NCI-H526 treated with DMSO at 0.1 percent for 48 hours (cell line): Measurements from ENCODE around the gene SGTA.

ENCODE experiments used
- DNase-seq: peaks from one replicate; lab custom pipeline; 2025; lab: John Stamatoyannopoulos, UW

SGTA gene

GRCh38 chr19:2750808-2751437, 32.1 kb downstream of the SGTA start:
- DNase-seq: no peak

GRCh38 chr19:2747349-2747748, 35.7 kb downstream of the SGTA start:
- DNase-seq: no peak

DNA sequence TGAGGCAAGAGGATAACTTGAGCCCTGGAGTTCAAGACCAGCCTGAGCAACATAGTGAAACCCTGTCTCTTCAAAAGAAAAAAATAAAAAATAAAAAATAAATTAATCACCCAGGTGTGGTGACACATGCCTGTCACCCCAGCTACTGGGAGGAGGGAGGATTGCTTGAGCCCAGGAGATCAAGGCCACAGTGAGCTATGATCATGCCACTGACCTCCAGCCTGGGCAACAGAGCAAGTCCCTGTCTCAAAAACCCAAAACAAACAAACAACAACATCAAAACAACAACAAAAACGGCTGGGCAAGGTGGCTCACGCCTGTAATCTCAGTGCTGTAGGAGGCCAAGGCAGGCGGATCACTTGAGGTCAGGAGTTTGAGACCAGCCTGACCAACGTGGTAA, 39.0 kb downstream of the SGTA start:
- no peak for DNase-seq

- DNase-seq: no peak
Observed at GRCh38 chr19:2743099-2743498, 40.0 kb downstream of the SGTA start.

DNA sequence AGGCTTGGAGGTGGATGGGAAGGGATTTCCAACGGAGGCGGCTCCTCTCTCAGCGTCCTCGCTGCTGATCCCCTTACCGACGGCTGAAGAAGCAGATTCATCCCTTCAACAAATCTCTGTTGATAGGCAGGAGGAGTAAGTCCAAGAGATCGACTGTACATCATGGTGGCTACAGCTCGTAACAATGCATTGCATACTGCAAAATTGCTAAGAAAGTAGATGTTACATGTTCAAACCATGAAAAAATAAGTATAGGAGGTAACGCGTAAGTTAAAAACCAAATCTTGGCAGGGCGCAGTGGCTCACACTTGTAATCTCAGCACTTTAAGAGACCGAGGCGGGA, 42.8 kb downstream of the SGTA start:
- no peak for DNase-seq

- DNase-seq: peak; percentile 79
Observed at GRCh38 chr19:2739602-2740313, 43.3 kb downstream of the SGTA start, which contains the start of gene SLC39A3. Gene SLC39A3 (minus strand): TSS chr19:2740017. CDS start chr19:2737257, 2,760 bp downstream.

DNA sequence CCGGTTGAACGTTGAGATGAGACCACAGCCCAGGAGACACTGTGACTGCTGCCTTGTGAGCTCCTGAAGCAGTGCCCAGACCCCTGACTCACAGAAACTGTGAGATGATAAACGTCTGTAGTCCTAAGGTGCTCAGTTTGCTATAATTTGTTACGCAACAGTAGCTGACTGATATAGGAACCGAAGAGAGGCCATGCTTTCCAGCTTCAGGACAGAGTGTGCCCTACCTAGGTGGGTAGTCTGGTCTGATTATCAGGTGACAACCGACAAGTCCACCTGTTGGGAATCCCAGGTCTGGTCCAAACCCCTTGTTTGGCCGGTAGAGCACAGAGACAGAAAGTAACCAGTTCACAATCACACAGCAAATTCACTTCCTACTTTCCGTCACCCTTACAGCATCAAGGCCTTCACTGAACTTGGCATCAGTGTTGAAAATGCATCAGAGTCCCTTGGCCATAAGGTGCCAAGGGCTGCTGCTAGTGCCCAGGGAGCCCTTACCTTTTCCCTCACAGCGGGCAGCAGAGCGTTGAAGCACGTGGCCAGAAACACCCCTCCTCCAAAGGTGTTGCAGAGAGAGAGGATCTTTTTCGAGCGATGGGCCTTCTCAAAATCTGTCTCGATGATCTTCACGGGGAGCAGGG, 46.4 kb downstream of the SGTA start:
- no peak for DNase-seq

- DNase-seq: no peak
Observed at GRCh38 chr19:2735374-2735773, 47.7 kb downstream of the SGTA start.

GRCh38 chr19:2734589-2735288, 48.3 kb downstream of the SGTA start:
- DNase-seq: no peak

GRCh38 chr19:2733930-2734588, 49.0 kb downstream of the SGTA start:
- no peak for DNase-seq

DNA sequence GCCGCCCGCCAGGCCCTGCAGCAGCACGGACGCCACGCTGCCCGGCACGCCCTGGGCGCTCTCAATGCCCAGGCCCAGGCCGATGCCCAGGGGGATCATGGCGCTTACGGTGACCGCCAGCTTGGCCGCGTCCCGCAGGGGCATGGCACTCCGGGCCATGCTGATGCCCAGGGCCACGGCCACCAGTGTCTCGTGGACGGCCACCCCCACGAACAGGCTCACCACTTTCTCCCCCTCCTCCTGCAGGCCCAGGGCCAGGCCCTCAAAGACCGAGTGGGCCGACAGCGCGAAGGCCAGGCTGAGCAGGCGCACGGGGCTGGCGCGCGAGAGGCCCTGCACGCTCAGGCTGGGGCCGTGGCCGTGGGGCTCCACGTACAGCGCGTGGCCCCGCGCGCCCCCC, 50.2 kb downstream of the SGTA start:
- DNase-seq: no peak

DNA sequence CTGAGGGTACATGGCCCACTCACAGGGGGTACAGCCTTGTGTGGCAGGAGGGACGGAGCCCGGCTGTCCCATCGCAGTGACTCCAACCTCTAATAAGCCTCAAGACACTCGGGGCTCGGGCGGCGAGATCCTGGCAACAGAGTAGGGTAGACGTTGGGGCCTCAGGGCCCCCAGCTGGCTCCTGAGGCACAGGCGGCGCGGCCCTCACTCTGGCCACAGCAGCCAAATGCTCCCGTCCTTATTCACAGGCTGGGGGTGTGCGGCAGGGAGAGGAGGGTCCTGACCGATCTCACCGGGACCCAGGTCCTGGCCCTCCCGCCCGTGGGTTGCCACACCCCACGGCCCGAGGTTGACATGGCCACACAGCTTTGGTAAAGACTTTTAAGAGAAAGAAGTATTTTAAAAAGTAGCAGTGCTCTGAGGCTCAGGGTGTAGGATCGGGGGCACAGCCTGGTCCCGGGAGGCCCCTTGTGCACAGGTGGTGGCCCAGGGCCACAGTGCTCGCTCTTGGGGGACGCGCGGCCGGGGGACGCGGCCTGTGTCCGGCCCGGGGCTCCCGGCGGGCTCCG, 50.8 kb downstream of the SGTA start:
- no peak for DNase-seq

- no peak for DNase-seq
Observed at GRCh38 chr19:2731181-2731995, 51.7 kb downstream of the SGTA start.

- no peak for DNase-seq
Observed at GRCh38 chr19:2729943-2730818, 52.9 kb downstream of the SGTA start.

- no peak for DNase-seq
Observed at GRCh38 chr19:2728783-2729387, 54.2 kb downstream of the SGTA start.

- no peak for DNase-seq
Observed at GRCh38 chr19:2727640-2727944, 55.5 kb downstream of the SGTA start.

GRCh38 chr19:2726904-2727639, 56.0 kb downstream of the SGTA start:
- no peak for DNase-seq

DNA sequence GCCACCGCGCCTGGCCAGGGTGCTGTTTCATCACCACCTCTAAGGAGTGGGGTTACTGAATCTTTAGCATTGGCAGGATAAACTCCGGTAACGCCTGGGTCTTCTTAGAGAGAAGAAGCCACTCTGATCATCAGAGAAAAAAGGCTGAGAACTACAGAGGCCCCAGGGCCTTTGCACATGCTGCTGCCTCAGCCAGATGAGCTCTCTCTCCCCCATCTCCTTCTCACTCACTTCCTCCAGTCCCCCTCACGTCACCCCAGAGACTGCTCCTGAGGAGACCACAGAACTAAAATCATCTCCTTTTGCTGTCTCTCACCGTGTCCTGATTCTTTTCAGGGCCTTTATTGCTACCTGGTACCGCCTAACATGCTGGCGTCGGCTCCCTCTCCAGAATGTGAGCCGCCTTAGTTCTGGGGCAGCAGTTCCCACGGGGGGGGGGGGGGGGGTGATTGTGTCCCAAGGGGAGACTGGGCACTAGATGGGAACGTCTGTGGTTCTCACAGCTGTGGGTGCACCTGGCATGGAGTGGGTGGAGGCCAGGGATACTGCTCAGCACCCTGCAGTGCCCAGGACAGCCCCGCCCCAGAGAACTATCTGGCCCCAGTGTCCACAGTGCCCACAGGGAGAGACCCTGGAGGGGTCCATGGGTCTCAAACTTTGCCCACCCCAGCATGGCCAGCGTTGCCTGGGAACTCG, 56.8 kb downstream of the SGTA start:
- DNase-seq: no peak
